GM12891 (cell line): Measurements from ENCODE around the gene FLT1.

Source experiments
- POLR2A ChIP-seq: IDR thresholded peaks from 2 replicates; pipeline ENCODE4 v1.6.1; 2011; ENCODE audit warnings: low read depth, low read length, control low read depth
- POLR2AphosphoS5 ChIP-seq: IDR thresholded peaks from 2 replicates; pipeline ENCODE4 v1.6.1; 2011; ENCODE audit warnings: low read depth, low read length, control low read depth
- SPI1 ChIP-seq: IDR thresholded peaks from 2 replicates; pipeline ENCODE4 v1.6.1; 2011; ENCODE audit warnings: low read depth, low read length, control low read depth
- TAF1 ChIP-seq: IDR thresholded peaks from 2 replicates; pipeline ENCODE4 v1.6.1; 2011; ENCODE audit warnings: low read depth, low read length, control low read depth

GRCh38 chr13:28349371-28349770, 145.6 kb downstream of the FLT1 start:
- TF ChIP-seq POLR2A (no peak), POLR2AphosphoS5 (no peak), TAF1 (no peak), SPI1 (no peak)
